GM23338 (cell line): ENCODE data around the gene SLC16A6. TPM values are rescaled to one million over a fixed set of nuclear protein-coding genes. Genes with fewer than 3 reads are reported as not detected.
A peak's percentile ranks its signal among the peaks of the same experiment; 100 is the strongest.

Source experiments
- ATAC-seq: fragments of 200-7000 bp; cut with Tn5 transposase; 3 replicates; pipeline ENCODE4 v1.9.1; 2020
- DNase-seq: peaks from one replicate; pipeline ENCODE4 v3.0.0-alpha.2; 2015; ENCODE audit warnings: low spot score
- H2AFZ ChIP-seq: fragments of 200-600 bp; sonication (generic); 2 replicates; pipeline ENCODE4 v1.8.0; 2016; ENCODE audit warnings: antibody characterized with exemption, mild to moderate bottlenecking, moderate library complexity
- H3F3A ChIP-seq: fragments of 200-600 bp; sonication (generic); replicated peaks from 2 replicates; pipeline ENCODE4 v1.8.0; 2017; ENCODE audit warnings: antibody characterized with exemption, mixed run types, low read depth
- H3K27ac ChIP-seq: fragments of 200-600 bp; sonication (generic); 2 replicates; pipeline ENCODE4 v1.6.1; 2016; ENCODE audit warnings: low read depth
- H3K27me3 ChIP-seq: fragments of 200-600 bp; sonication (generic); 2 replicates; pipeline ENCODE4 v1.8.0; 2016; ENCODE audit warnings: mild to moderate bottlenecking, mixed run types, moderate library complexity; ENCODE audit not compliant: insufficient read depth
- H3K36me3 ChIP-seq: fragments of 200-600 bp; sonication (generic); 2 replicates; pipeline ENCODE4 v1.8.0; 2016; ENCODE audit warnings: mild to moderate bottlenecking; ENCODE audit not compliant: insufficient read depth
- H3K4me1 ChIP-seq: fragments of 200-600 bp; sonication (generic); 2 replicates; pipeline ENCODE4 v1.8.0; 2016; ENCODE audit warnings: mild to moderate bottlenecking, moderate library complexity; ENCODE audit not compliant: insufficient read depth
- H3K4me2 ChIP-seq: fragments of 200-600 bp; sonication (generic); 2 replicates; pipeline ENCODE4 v1.7.1; 2017; ENCODE audit warnings: mixed run types
- H3K4me3 ChIP-seq: fragments of 200-600 bp; sonication (generic); 2 replicates; pipeline ENCODE4 v1.6.1; 2016; ENCODE audit warnings: mixed run types
- H3K79me2 ChIP-seq: fragments of 200-600 bp; sonication (generic); replicated peaks from 2 replicates; pipeline ENCODE4 v1.8.0; 2017; ENCODE audit warnings: mild to moderate bottlenecking; ENCODE audit not compliant: insufficient read depth
- H3K9me2 ChIP-seq: fragments of 200-600 bp; sonication (generic); 2 replicates; pipeline ENCODE4 v1.8.0; 2017; ENCODE audit not compliant: insufficient read depth
- H4K20me1 ChIP-seq: fragments of 200-600 bp; sonication (generic); replicated peaks from 2 replicates; pipeline ENCODE4 v1.8.0; 2017; ENCODE audit warnings: mild to moderate bottlenecking; ENCODE audit not compliant: insufficient read depth
- H3K27ac Mint-ChIP-seq: 2 replicates; pipeline ENCODE4 v1.8.0; 2020; ENCODE audit warnings: inconsistent platforms, mild to moderate bottlenecking, moderate library complexity, mixed read lengths
- H3K27me3 Mint-ChIP-seq: 3 replicates; pipeline ENCODE4 v1.8.0; 2022; ENCODE audit warnings: low read depth, mild to moderate bottlenecking, moderate library complexity, mixed read lengths, inconsistent platforms; ENCODE audit not compliant: insufficient read depth, poor library complexity
- H3K36me3 Mint-ChIP-seq: 3 replicates; pipeline ENCODE4 v1.8.0; 2021; ENCODE audit warnings: low read depth, mild to moderate bottlenecking, inconsistent platforms, moderate library complexity, mixed read lengths
- H3K4me1 Mint-ChIP-seq: 3 replicates; pipeline ENCODE4 v1.8.0; 2020; ENCODE audit warnings: mild to moderate bottlenecking, inconsistent platforms, mixed read lengths
- H3K4me3 Mint-ChIP-seq: 3 replicates; pipeline ENCODE4 v1.8.0; 2021; ENCODE audit warnings: moderate library complexity, mild to moderate bottlenecking, inconsistent platforms, mixed read lengths
- H3K9me3 Mint-ChIP-seq: 3 replicates; pipeline ENCODE4 v1.8.0; 2020; ENCODE audit warnings: moderate library complexity, mild to moderate bottlenecking, inconsistent platforms, mixed read lengths
- CREB1 ChIP-seq: fragments of 250-450 bp; sonication (Bioruptor Pico); IDR thresholded peaks from 2 replicates; pipeline ENCODE4 v1.5.0; 2020; ENCODE audit warnings: low read depth, mild to moderate bottlenecking, moderate library complexity
- ETS1 ChIP-seq: IDR thresholded peaks from 2 replicates; pipeline ENCODE4 v1.6.1; 2016; ENCODE audit warnings: antibody characterized with exemption
- EZH2 ChIP-seq: fragments of 200-600 bp; sonication (generic); IDR thresholded peaks from one replicate; pipeline ENCODE4 v1.8.0; 2017; ENCODE audit warnings: antibody characterized with exemption, mild to moderate bottlenecking, low read depth; ENCODE audit not compliant: unreplicated experiment
- EZH2phosphoT487 ChIP-seq: fragments of 200-600 bp; sonication (generic); IDR thresholded peaks from one replicate; pipeline ENCODE4 v1.8.1; 2018; ENCODE audit warnings: antibody characterized with exemption; ENCODE audit not compliant: unreplicated experiment
- JUNB ChIP-seq: IDR thresholded peaks from one replicate; pipeline ENCODE4 v1.6.1; 2016; ENCODE audit warnings: antibody characterized with exemption; ENCODE audit not compliant: unreplicated experiment
- NANOG ChIP-seq: IDR thresholded peaks from 2 replicates; pipeline ENCODE4 v1.6.1; 2016; ENCODE audit warnings: antibody characterized with exemption, borderline replicate concordance
- POLR2AphosphoS5 ChIP-seq: IDR thresholded peaks from 2 replicates; pipeline ENCODE4 v1.6.1; 2016; ENCODE audit warnings: antibody characterized with exemption, low read depth
- STAT1 ChIP-seq: IDR thresholded peaks from one replicate; pipeline ENCODE4 v1.6.1; 2016; ENCODE audit warnings: antibody characterized with exemption; ENCODE audit not compliant: unreplicated experiment
- ZNF331 ChIP-seq: fragments of 250-450 bp; sonication (Bioruptor Pico); IDR thresholded peaks from 2 replicates; pipeline ENCODE4 v1.5.0; 2020; ENCODE audit warnings: low read depth, mild to moderate bottlenecking, moderate library complexity
- ZNF462 ChIP-seq: fragments of 250-450 bp; sonication (Bioruptor Pico); IDR thresholded peaks from 2 replicates; pipeline ENCODE4 v1.5.0; 2020; ENCODE audit warnings: mild to moderate bottlenecking, moderate library complexity
- polyA plus RNA-seq: library from polyadenylated mRNA; unstranded; fragments of >200 nt; fragmentation: Nextera tagmentation; extraction: Ambion mirVana; gene quantifications from 2 replicates; pipeline ENCODE4 v1.2.1, GENCODE V29; 2016
- total RNA-seq: library from RNA; depleted of rRNA; stranded (reverse); fragments of >200 nt; shearing (Covaris generic); gene quantifications from 2 replicates; pipeline ENCODE4 v1.2.3, GENCODE V29; 2014
- TF ChIP-seq, protein P1 (sequence below), 2 experiments: fragments of 200-600 bp in 1 of 2; sonication (generic) in 1 of 2; conservative IDR thresholded peaks; 2 replicates each; pipeline versions ENCODE4 v1.5.1 to v1.6.1; 2016 to 2017; ENCODE audit warnings: antibody characterized with exemption in 2 of 2, low read depth in 2 of 2, mild to moderate bottlenecking in 2 of 2, moderate library complexity in 1 of 2

Gene SLC16A6
- total and polyA plus RNA-seq, 2 experiments from 2014 or later: not detected

DNA sequence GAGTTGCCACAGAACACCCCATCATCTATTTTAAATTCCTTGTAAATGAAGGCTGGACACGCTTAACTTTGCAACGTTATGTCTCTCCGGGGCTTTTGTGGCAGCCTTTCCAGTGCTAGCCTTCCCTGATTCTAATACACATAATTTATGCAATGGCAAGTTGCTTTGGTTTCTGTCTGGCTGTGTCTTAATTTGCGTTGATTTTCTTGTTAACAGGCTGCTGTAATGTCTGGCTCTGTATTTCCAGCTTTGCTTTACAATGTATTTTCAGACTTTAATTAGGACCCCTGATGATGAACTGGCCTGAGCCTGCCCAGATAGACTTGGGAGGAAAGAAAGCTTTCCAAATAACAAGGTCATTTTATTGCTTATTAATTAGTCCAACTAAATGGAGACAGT is 30.6 kb upstream of the SLC16A6 start:
- Mint-ChIP-seq H3K36me3 (peaks cover 6% of the 10 kb centered on the region; the same call in 1 of the 3 replicates), H3K4me1 (peaks cover 31% of the 10 kb centered on the region), H3K9me3 (no peaks in the 10 kb centered on the region), H3K27me3 (peaks cover 2% of the 10 kb centered on the region), H3K4me3 (no peak overlapping the region), H3K27ac (0 out of 2 replicates have a peak overlapping the region, but pooled peaks have one; percentile 15)
- TF ChIP-seq CREB1 (CRISPR knock-in tag): no peak
- no peak for TF ChIP-seq EZH2
- TF ChIP-seq ETS1: no peak
- TF ChIP-seq EZH2phosphoT487: no peak
- no peak for TF ChIP-seq NANOG
- no peak for TF ChIP-seq JUNB
- no peak for TF ChIP-seq STAT1
- TF ChIP-seq ZNF331: no peak
- TF ChIP-seq POLR2AphosphoS5: no peak
- TF ChIP-seq ZNF462: no peak
- TF ChIP-seq, protein P1, sequence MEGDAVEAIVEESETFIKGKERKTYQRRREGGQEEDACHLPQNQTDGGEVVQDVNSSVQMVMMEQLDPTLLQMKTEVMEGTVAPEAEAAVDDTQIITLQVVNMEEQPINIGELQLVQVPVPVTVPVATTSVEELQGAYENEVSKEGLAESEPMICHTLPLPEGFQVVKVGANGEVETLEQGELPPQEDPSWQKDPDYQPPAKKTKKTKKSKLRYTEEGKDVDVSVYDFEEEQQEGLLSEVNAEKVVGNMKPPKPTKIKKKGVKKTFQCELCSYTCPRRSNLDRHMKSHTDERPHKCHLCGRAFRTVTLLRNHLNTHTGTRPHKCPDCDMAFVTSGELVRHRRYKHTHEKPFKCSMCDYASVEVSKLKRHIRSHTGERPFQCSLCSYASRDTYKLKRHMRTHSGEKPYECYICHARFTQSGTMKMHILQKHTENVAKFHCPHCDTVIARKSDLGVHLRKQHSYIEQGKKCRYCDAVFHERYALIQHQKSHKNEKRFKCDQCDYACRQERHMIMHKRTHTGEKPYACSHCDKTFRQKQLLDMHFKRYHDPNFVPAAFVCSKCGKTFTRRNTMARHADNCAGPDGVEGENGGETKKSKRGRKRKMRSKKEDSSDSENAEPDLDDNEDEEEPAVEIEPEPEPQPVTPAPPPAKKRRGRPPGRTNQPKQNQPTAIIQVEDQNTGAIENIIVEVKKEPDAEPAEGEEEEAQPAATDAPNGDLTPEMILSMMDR (conservative IDR thresholded peaks at IDR 0.05; ENCODE audit: low read depth in 2 of 2): no peak
- no peak for ATAC-seq
- no peak overlapping the region for H3K4me2 ChIP-seq
- no peak for DNase-seq
- H3K9me2 ChIP-seq: no peaks in the 10 kb centered on the region
- no peaks in the 10 kb centered on the region for H3K27me3 ChIP-seq
- H4K20me1 ChIP-seq: no peaks in the 10 kb centered on the region
- no peak overlapping the region for H3K27ac ChIP-seq
- no peaks in the 10 kb centered on the region for H3K36me3 ChIP-seq
- no peak overlapping the region for H3K4me3 ChIP-seq
- no peaks in the 10 kb centered on the region for H3K79me2 ChIP-seq
- H3F3A ChIP-seq: no peaks in the 10 kb centered on the region
- peaks cover 8% of the 10 kb centered on the region for H3K4me1 ChIP-seq
- H2AFZ ChIP-seq: no peak overlapping the region
